GM12878 (cell line): Measurements from ENCODE around the gene PRUNE2.

Experiments used
- CREB1 ChIP-seq: IDR thresholded peaks from 2 replicates; pipeline ENCODE4 v1.6.1; 2012; ENCODE audit warnings: low read depth, mild to moderate bottlenecking, inconsistent platforms
- EGR1 ChIP-seq, 2 experiments: IDR thresholded peaks; 1 replicate in 1 of 2; 2 replicates in 1 of 2; pipeline ENCODE4 v1.6.1; 2011 to 2012; ENCODE audit warnings: low read depth in 2 of 2, low read length in 2 of 2, borderline replicate concordance in 1 of 2, mild to moderate bottlenecking in 1 of 2, moderate library complexity in 1 of 2
- EP300 ChIP-seq, 2 experiments: fragments of 150-350 bp in 1 of 2; IDR thresholded peaks; 2 replicates each; pipeline ENCODE4 v1.6.1; 2011 to 2012; ENCODE audit warnings: low read depth in 2 of 2, low read length in 2 of 2, borderline replicate concordance in 1 of 2, improper control_type of control experiment in 1 of 2, inconsistent platforms in 1 of 2; ENCODE audit not compliant: control insufficient read depth in 1 of 2
- FOS ChIP-seq: IDR thresholded peaks from 3 replicates; pipeline ENCODE4 v1.6.1; 2011; ENCODE audit warnings: borderline replicate concordance; ENCODE audit not compliant: insufficient read length; ENCODE audit errors: extremely low read depth
- MYC ChIP-seq: IDR thresholded peaks from 2 replicates; pipeline ENCODE4 v1.6.1; 2011; ENCODE audit warnings: mild to moderate bottlenecking, low read length, moderate library complexity, inconsistent platforms; ENCODE audit not compliant: insufficient read depth, insufficient replicate concordance, insufficient read length, severe bottlenecking
- POLR2A ChIP-seq: IDR thresholded peaks from 2 replicates; pipeline ENCODE4 v1.6.1; 2011; ENCODE audit warnings: low read depth, mild to moderate bottlenecking, low read length
- SP1 ChIP-seq: IDR thresholded peaks from one replicate; pipeline ENCODE4 v1.6.1; 2011; ENCODE audit warnings: low read depth, low read length
- TCF12 ChIP-seq: IDR thresholded peaks from 2 replicates; pipeline ENCODE4 v1.6.1; 2011; ENCODE audit warnings: low read depth, mild to moderate bottlenecking, low read length
- ZNF217 ChIP-seq: fragments of 450-650 bp; IDR thresholded peaks from 2 replicates; pipeline ENCODE4 v1.6.1; 2017; ENCODE audit warnings: antibody characterized with exemption, mild to moderate bottlenecking
- TF ChIP-seq, protein P1 (sequence below): fragments of 450-650 bp; IDR thresholded peaks from 2 replicates; pipeline ENCODE4 v1.6.1; 2017; ENCODE audit warnings: mild to moderate bottlenecking, moderate library complexity
- TF ChIP-seq, protein P2 (sequence below), 3 experiments: IDR thresholded peaks in 2 of 3; conservative IDR thresholded peaks in 1 of 3; 2 replicates each; pipeline ENCODE4 v1.5.1; 2011; ENCODE audit warnings: low read depth in 3 of 3, low read length in 3 of 3, mild to moderate bottlenecking in 3 of 3, control low read depth in 2 of 3, moderate library complexity in 2 of 3, inconsistent platforms in 1 of 3, mixed read lengths in 1 of 3; ENCODE audit not compliant: control insufficient read depth in 2 of 3, insufficient read depth in 1 of 3; ENCODE audit errors: extremely low read depth in 1 of 3
- TF ChIP-seq, protein P3 (sequence below): fragments of 450-650 bp; IDR thresholded peaks from 2 replicates; pipeline ENCODE4 v1.6.1; 2017; ENCODE audit warnings: mild to moderate bottlenecking
- TF ChIP-seq, protein P4 (sequence below): fragments of 450-650 bp; IDR thresholded peaks from 2 replicates; pipeline ENCODE4 v1.6.1; 2016; ENCODE audit warnings: mild to moderate bottlenecking, moderate library complexity, borderline replicate concordance
- TF ChIP-seq, protein P5 (sequence below): IDR thresholded peaks from 2 replicates; pipeline ENCODE4 v1.6.1; 2011; ENCODE audit warnings: low read depth, mild to moderate bottlenecking, low read length, moderate library complexity, borderline replicate concordance; ENCODE audit errors: extremely low read depth

DNA sequence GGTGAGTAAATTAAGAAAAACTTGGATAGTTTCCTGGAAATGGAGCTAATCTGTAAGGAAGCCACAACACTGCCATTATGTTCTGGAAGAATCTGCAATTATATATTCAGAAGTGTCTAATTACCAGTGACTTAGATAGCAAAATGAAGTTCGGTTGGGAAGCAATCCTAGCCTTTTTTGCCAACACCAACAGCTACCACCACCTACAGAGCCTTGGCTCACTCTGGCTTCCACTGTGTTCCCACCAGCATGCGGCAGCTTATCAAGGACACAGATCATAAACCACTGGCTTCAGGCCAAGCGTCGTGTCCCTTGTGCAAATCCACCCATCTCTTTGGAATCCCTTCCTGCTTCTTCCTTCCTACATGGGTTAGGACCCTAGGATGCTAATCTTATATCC, 259.7 kb downstream of the PRUNE2 start:
- no peak for TF ChIP-seq POLR2A
- TF ChIP-seq CREB1, result no peak
- TF ChIP-seq, protein P1, sequence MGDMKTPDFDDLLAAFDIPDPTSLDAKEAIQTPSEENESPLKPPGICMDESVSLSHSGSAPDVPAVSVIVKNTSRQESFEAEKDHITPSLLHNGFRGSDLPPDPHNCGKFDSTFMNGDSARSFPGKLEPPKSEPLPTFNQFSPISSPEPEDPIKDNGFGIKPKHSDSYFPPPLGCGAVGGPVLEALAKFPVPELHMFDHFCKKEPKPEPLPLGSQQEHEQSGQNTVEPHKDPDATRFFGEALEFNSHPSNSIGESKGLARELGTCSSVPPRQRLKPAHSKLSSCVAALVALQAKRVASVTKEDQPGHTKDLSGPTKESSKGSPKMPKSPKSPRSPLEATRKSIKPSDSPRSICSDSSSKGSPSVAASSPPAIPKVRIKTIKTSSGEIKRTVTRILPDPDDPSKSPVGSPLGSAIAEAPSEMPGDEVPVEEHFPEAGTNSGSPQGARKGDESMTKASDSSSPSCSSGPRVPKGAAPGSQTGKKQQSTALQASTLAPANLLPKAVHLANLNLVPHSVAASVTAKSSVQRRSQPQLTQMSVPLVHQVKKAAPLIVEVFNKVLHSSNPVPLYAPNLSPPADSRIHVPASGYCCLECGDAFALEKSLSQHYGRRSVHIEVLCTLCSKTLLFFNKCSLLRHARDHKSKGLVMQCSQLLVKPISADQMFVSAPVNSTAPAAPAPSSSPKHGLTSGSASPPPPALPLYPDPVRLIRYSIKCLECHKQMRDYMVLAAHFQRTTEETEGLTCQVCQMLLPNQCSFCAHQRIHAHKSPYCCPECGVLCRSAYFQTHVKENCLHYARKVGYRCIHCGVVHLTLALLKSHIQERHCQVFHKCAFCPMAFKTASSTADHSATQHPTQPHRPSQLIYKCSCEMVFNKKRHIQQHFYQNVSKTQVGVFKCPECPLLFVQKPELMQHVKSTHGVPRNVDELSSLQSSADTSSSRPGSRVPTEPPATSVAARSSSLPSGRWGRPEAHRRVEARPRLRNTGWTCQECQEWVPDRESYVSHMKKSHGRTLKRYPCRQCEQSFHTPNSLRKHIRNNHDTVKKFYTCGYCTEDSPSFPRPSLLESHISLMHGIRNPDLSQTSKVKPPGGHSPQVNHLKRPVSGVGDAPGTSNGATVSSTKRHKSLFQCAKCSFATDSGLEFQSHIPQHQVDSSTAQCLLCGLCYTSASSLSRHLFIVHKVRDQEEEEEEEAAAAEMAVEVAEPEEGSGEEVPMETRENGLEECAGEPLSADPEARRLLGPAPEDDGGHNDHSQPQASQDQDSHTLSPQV, result no peak
- TF ChIP-seq MYC, result no peak
- TF ChIP-seq, protein P2, sequence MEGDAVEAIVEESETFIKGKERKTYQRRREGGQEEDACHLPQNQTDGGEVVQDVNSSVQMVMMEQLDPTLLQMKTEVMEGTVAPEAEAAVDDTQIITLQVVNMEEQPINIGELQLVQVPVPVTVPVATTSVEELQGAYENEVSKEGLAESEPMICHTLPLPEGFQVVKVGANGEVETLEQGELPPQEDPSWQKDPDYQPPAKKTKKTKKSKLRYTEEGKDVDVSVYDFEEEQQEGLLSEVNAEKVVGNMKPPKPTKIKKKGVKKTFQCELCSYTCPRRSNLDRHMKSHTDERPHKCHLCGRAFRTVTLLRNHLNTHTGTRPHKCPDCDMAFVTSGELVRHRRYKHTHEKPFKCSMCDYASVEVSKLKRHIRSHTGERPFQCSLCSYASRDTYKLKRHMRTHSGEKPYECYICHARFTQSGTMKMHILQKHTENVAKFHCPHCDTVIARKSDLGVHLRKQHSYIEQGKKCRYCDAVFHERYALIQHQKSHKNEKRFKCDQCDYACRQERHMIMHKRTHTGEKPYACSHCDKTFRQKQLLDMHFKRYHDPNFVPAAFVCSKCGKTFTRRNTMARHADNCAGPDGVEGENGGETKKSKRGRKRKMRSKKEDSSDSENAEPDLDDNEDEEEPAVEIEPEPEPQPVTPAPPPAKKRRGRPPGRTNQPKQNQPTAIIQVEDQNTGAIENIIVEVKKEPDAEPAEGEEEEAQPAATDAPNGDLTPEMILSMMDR (IDR thresholded peaks at IDR 0.05 in 2 of 3, conservative IDR thresholded peaks at IDR 0.05 in 1 of 3; ENCODE audit: control insufficient read depth in 2 of 3, extremely low read depth in 1 of 3, insufficient read depth in 1 of 3, low read depth in 3 of 3, low read length in 3 of 3), result no peak
- TF ChIP-seq, protein P3, sequence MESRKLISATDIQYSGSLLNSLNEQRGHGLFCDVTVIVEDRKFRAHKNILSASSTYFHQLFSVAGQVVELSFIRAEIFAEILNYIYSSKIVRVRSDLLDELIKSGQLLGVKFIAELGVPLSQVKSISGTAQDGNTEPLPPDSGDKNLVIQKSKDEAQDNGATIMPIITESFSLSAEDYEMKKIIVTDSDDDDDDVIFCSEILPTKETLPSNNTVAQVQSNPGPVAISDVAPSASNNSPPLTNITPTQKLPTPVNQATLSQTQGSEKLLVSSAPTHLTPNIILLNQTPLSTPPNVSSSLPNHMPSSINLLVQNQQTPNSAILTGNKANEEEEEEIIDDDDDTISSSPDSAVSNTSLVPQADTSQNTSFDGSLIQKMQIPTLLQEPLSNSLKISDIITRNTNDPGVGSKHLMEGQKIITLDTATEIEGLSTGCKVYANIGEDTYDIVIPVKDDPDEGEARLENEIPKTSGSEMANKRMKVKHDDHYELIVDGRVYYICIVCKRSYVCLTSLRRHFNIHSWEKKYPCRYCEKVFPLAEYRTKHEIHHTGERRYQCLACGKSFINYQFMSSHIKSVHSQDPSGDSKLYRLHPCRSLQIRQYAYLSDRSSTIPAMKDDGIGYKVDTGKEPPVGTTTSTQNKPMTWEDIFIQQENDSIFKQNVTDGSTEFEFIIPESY, result no peak
- TF ChIP-seq SP1, result no peak
- TF ChIP-seq, protein P4, sequence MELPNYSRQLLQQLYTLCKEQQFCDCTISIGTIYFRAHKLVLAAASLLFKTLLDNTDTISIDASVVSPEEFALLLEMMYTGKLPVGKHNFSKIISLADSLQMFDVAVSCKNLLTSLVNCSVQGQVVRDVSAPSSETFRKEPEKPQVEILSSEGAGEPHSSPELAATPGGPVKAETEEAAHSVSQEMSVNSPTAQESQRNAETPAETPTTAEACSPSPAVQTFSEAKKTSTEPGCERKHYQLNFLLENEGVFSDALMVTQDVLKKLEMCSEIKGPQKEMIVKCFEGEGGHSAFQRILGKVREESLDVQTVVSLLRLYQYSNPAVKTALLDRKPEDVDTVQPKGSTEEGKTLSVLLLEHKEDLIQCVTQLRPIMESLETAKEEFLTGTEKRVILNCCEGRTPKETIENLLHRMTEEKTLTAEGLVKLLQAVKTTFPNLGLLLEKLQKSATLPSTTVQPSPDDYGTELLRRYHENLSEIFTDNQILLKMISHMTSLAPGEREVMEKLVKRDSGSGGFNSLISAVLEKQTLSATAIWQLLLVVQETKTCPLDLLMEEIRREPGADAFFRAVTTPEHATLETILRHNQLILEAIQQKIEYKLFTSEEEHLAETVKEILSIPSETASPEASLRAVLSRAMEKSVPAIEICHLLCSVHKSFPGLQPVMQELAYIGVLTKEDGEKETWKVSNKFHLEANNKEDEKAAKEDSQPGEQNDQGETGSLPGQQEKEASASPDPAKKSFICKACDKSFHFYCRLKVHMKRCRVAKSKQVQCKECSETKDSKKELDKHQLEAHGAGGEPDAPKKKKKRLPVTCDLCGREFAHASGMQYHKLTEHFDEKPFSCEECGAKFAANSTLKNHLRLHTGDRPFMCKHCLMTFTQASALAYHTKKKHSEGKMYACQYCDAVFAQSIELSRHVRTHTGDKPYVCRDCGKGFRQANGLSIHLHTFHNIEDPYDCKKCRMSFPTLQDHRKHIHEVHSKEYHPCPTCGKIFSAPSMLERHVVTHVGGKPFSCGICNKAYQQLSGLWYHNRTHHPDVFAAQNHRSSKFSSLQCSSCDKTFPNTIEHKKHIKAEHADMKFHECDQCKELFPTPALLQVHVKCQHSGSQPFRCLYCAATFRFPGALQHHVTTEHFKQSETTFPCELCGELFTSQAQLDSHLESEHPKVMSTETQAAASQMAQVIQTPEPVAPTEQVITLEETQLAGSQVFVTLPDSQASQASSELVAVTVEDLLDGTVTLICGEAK, result no peak
- no peak for TF ChIP-seq ZNF217
- TF ChIP-seq TCF12, result no peak
- TF ChIP-seq, protein P5, sequence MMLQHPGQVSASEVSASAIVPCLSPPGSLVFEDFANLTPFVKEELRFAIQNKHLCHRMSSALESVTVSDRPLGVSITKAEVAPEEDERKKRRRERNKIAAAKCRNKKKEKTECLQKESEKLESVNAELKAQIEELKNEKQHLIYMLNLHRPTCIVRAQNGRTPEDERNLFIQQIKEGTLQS, result no peak
- no peak for TF ChIP-seq EP300 (IDR thresholded peaks at IDR 0.05; ENCODE audit: borderline replicate concordance in 1 of 2, control insufficient read depth in 1 of 2, low read depth in 2 of 2, low read length in 2 of 2)
- TF ChIP-seq FOS, result no peak
- TF ChIP-seq EGR1 (IDR thresholded peaks at IDR 0.05; ENCODE audit: borderline replicate concordance in 1 of 2, low read depth in 2 of 2, low read length in 2 of 2), result no peak
